CD14-positive monocyte (primary cell): ENCODE results near the gene HS6ST1. TPM values are rescaled to one million over a fixed set of nuclear protein-coding genes. Genes with fewer than 3 reads are reported as not detected.
A peak's percentile ranks its signal among the peaks of the same experiment; 100 is the strongest.

ENCODE experiments used
- DNase-seq, 3 donors: peaks; one replicate each; pipeline ENCODE4 v3.0.0-alpha.2; 2011 to 2022
- H2AFZ ChIP-seq: 2 replicates; pipeline ENCODE4 v1.6.0; 2012; ENCODE audit warnings: mild to moderate bottlenecking, low read depth, low read length, inconsistent platforms; ENCODE audit not compliant: insufficient read depth, poor library complexity, severe bottlenecking
- H3K27ac ChIP-seq, 2 donors: 1 replicate in 1 of 2; 2 replicates in 1 of 2; pipeline ENCODE4 v1.5.1; 2012 to 2013; ENCODE audit warnings: low read length in 2 of 2, control low read depth in 1 of 2, inconsistent platforms in 1 of 2, low read depth in 1 of 2, mild to moderate bottlenecking in 1 of 2
- H3K27me3 ChIP-seq, 2 donors: one replicate each; pipeline versions ENCODE4 v1.6.0 to v1.6.1; 2011 to 2013; ENCODE audit warnings: low read length in 2 of 2; ENCODE audit not compliant: control insufficient read depth in 2 of 2, insufficient read depth in 2 of 2
- H3K36me3 ChIP-seq, 2 donors: replicated peaks in 1 of 2; 1 replicate in 1 of 2; 2 replicates in 1 of 2; pipeline versions ENCODE4 v1.5.1 to v1.6.1; 2012 to 2013; ENCODE audit warnings: low read length in 2 of 2, control low read depth in 1 of 2, inconsistent platforms in 1 of 2, mild to moderate bottlenecking in 1 of 2; ENCODE audit not compliant: insufficient read depth in 2 of 2, control insufficient read depth in 1 of 2
- H3K4me1 ChIP-seq, 2 donors: 1 replicate in 1 of 2; 2 replicates in 1 of 2; pipeline versions ENCODE4 v1.5.1 to v1.6.1; 2012 to 2013; ENCODE audit warnings: low read length in 2 of 2, control low read depth in 1 of 2, inconsistent platforms in 1 of 2, mild to moderate bottlenecking in 1 of 2, moderate library complexity in 1 of 2; ENCODE audit not compliant: insufficient read depth in 2 of 2, control insufficient read depth in 1 of 2
- H3K4me2 ChIP-seq: replicated peaks from 2 replicates; pipeline ENCODE3; 2012; ENCODE audit warnings: low read length, moderate library complexity, mild to moderate bottlenecking; ENCODE audit not compliant: poor library complexity, severe bottlenecking; ENCODE audit errors: extremely low read depth
- H3K4me3 ChIP-seq, 3 experiments: fragments of 200-600 bp in 1 of 3; sonication (generic) in 1 of 3; replicated peaks in 1 of 3; 1 replicate in 2 of 3; 2 replicates in 1 of 3; pipeline ENCODE4 v1.5.1; 2011 to 2013; ENCODE audit warnings: low read length in 3 of 3, mild to moderate bottlenecking in 3 of 3, control low read depth in 2 of 3, low read depth in 2 of 3, inconsistent platforms in 1 of 3, moderate library complexity in 1 of 3
- H3K79me2 ChIP-seq: 2 replicates; pipeline ENCODE4 v1.6.0; 2012; ENCODE audit warnings: mild to moderate bottlenecking, control low read depth, inconsistent platforms, low read length, moderate library complexity; ENCODE audit not compliant: insufficient read depth
- H3K9ac ChIP-seq: 2 replicates; pipeline ENCODE4 v1.6.0; 2017; ENCODE audit warnings: low read length, mild to moderate bottlenecking; ENCODE audit not compliant: insufficient read depth, poor library complexity, severe bottlenecking
- H3K9me3 ChIP-seq, 2 donors: replicated peaks in 1 of 2; 1 replicate in 1 of 2; 2 replicates in 1 of 2; pipeline versions ENCODE4 v1.5.1 to v1.6.1; 2012 to 2013; ENCODE audit warnings: low read length in 2 of 2, control low read depth in 1 of 2; ENCODE audit not compliant: control insufficient read depth in 1 of 2, insufficient read depth in 1 of 2
- H4K20me1 ChIP-seq: 2 replicates; pipeline ENCODE4 v1.6.0; 2012; ENCODE audit warnings: mild to moderate bottlenecking, low read length, control low read depth, moderate library complexity; ENCODE audit not compliant: insufficient read depth
- H3K27ac Mint-ChIP-seq, 7 donors: one replicate each; pipeline ENCODE4 v1.8.0; 2020; ENCODE audit warnings: mild to moderate bottlenecking in 7 of 7, mixed read lengths in 7 of 7, moderate library complexity in 6 of 7, inconsistent platforms in 2 of 7
- H3K27me3 Mint-ChIP-seq, 3 donors: one replicate each; pipeline ENCODE4 v1.8.0; 2021 to 2022; ENCODE audit warnings: low read depth in 3 of 3, mild to moderate bottlenecking in 3 of 3, mixed read lengths in 3 of 3, moderate library complexity in 3 of 3, inconsistent platforms in 1 of 3
- H3K36me3 Mint-ChIP-seq, 2 donors: one replicate each; pipeline ENCODE4 v1.8.0; 2020; ENCODE audit warnings: mixed read lengths in 2 of 2, inconsistent platforms in 1 of 2, mild to moderate bottlenecking in 1 of 2
- H3K4me1 Mint-ChIP-seq: one replicate; pipeline ENCODE4 v1.8.0; 2020; ENCODE audit warnings: mild to moderate bottlenecking, mixed read lengths
- H3K4me3 Mint-ChIP-seq, 2 donors: one replicate each; pipeline ENCODE4 v1.8.0; 2020; ENCODE audit warnings: mild to moderate bottlenecking in 2 of 2, mixed read lengths in 2 of 2, moderate library complexity in 1 of 2
- H3K9me3 Mint-ChIP-seq, 7 donors: one replicate each; pipeline ENCODE4 v1.8.0; 2020 to 2022; ENCODE audit warnings: mixed read lengths in 7 of 7, mild to moderate bottlenecking in 6 of 7, moderate library complexity in 6 of 7, inconsistent platforms in 2 of 7
- CTCF ChIP-seq: fragments of 200-600 bp; IDR thresholded peaks from one replicate; pipeline ENCODE4 v1.8.0; 2022; ENCODE audit warnings: antibody characterized with exemption, mild to moderate bottlenecking
- WGBS: methylation state at CpG from one replicate; pipeline ENCODE4 v1.1.5; 2013; ENCODE audit warnings: missing lambda C conversion rate; ENCODE audit not compliant: insufficient coverage; 5-methylcytosine and 5-hydroxymethylcytosine counted together
- intact Hi-C, 2 donors: fragments of 100-400 bp; cut with micrococcal nuclease; formaldehyde crosslinking; loops; one replicate each; pipeline versions ENCODE4 v1.15.0 to v1.15.1; 2023
- polyA plus RNA-seq, 3 donors: library from polyadenylated mRNA; depleted of rRNA in 1 of 3; unstranded in 2 of 3; stranded (reverse) in 1 of 3; fragments of 300-500 nt in 2 of 3; fragments of >200 nt in 1 of 3; fragmentation: Illumina TruSeq in 2 of 3; gene quantifications; 1 replicate in 2 of 3; 2 replicates in 1 of 3; pipeline ENCODE4 v1.2.3, GENCODE V29; 2012 to 2021

The HS6ST1 gene
- polyA plus RNA-seq, 3 donors: 2.9 to 5.4 (median 4.0) TPM

GRCh38 chr2:128301021-128301420, 17.6 kb downstream of the HS6ST1 start:
- no peak overlapping the region for H3K4me3 ChIP-seq
- Mint-ChIP-seq H3K27me3 (peaks cover 0 to 5% (median 2%) of the 10 kb centered on the region in 3 donors), H3K27ac (peak overlapping the region in 1 of 7 donors; percentile 59), H3K4me3 (no peak overlapping the region), H3K36me3 (peaks cover 2% of the 10 kb centered on the region in 2 donors), H3K9me3 (peaks cover 0 to 4% (median 0%) of the 10 kb centered on the region in 7 donors), H3K4me1 (no peaks in the 10 kb centered on the region)
- no peaks in the 10 kb centered on the region for H3K36me3 ChIP-seq
- H3K9me3 ChIP-seq: no peaks in the 10 kb centered on the region
- H3K27ac ChIP-seq: no peak overlapping the region
- 98% methylated on average over 7 of the region's 8 CpGs for WGBS
- no peak overlapping the region for H3K4me2 ChIP-seq
- DNase-seq: no peak
- H3K79me2 ChIP-seq: peaks cover 8% of the 10 kb centered on the region
- H3K4me1 ChIP-seq: no peaks in the 10 kb centered on the region
- no peak overlapping the region for H2AFZ ChIP-seq
- no peaks in the 10 kb centered on the region for H3K27me3 ChIP-seq
- H3K9ac ChIP-seq: no peak overlapping the region
- H4K20me1 ChIP-seq: peaks cover 97% of the 10 kb centered on the region
- intact Hi-C loops: no loop called here
- TF ChIP-seq CTCF: no peak

- H3K9ac ChIP-seq: no peak overlapping the region
- no peak overlapping the region for H2AFZ ChIP-seq
- no peaks in the 10 kb centered on the region for H3K9me3 ChIP-seq
- H3K9me3 Mint-ChIP-seq: peaks cover 0 to 4% (median 0%) of the 10 kb centered on the region in 7 donors
- no peaks in the 10 kb centered on the region for H3K36me3 ChIP-seq
- no peaks in the 10 kb centered on the region for H3K27me3 ChIP-seq
- WGBS: 96% methylated on average over 10 of the region's 23 CpGs
- H3K4me3 Mint-ChIP-seq: no peak overlapping the region
- H4K20me1 ChIP-seq: peaks cover 97% of the 10 kb centered on the region
- H3K27ac Mint-ChIP-seq: peak overlapping the region in 1 of 7 donors; percentile 61
- H3K4me1 Mint-ChIP-seq: peaks cover 1% of the 10 kb centered on the region
- H3K36me3 Mint-ChIP-seq: peaks cover 0 to 2% of the 10 kb centered on the region in 2 donors
- no peak for DNase-seq
- H3K27ac ChIP-seq: no peak overlapping the region
- no peak for TF ChIP-seq CTCF
- intact Hi-C loops: no loop called here
- peaks cover 13% of the 10 kb centered on the region for H3K79me2 ChIP-seq
- no peak overlapping the region for H3K4me3 ChIP-seq
- H3K4me1 ChIP-seq: no peaks in the 10 kb centered on the region
- H3K4me2 ChIP-seq: no peak overlapping the region
- H3K27me3 Mint-ChIP-seq: peaks cover 0 to 5% (median 2%) of the 10 kb centered on the region in 3 donors
These were observed 18.3 kb downstream of the HS6ST1 start for GRCh38 chr2:128300151-128301020.
